CD4-positive, alpha-beta T cell treated with Interleukin-6 at 100 ng/mL for 8 hours (primary cell): ENCODE data around the gene PPM1H.

Experiments used
- DNase-seq: peaks from one replicate; pipeline ENCODE4 v3.0.0-alpha.2; 2020; ENCODE audit warnings: mixed read lengths, low spot score

The PPM1H gene

DNA sequence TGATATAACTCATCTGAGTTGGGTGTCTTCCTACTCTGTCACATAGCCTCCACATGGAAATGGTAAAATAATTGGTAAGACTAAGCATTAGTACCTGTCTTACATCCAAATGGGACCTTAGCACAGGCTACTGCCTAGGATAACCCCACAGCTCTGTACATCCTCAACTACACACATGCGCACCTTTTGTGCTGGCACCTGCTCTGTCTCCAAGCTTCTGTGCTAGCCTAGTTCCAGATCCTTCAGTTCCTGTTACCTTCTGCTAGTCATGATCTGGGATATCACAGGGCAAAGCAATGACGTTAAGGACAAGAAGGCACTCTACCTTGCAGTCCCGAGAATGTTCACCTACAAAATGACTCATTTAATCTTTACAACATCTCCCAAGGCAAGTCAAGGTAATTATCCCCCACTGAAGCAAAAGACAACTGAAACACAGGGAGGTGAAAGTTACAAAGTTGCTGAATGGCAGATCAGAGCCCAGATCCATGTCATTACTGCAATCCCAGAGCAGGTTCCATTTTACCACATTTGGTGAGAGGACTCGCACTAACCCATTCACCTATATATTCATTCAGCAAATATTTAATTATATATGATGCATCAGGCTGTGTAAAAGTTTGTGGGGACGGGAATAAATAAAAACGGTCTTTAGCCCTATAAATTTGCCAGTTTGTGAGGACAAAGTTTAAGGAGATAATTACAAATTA, 61.7 kb downstream of the PPM1H start:
- DNase-seq = no peak

DNA sequence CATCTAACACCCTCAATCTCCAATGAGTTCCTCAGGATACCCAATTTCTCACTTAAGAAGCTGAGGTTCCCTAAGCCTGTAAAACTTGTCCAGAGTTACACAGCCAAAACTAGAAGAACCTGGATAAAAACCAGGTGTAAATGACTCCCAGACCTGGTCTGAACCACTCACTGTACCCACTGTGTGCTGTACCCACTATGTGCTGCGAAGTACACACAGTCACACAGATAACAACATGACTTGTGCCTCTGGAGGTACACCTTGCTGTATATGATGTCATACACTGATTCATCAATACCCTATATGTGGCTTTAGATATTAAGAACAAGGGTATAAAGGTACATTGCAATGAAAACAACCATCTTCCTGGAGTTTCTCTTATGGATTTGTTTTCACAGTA, 66.1 kb downstream of the PPM1H start:
- no peak for DNase-seq

DNA sequence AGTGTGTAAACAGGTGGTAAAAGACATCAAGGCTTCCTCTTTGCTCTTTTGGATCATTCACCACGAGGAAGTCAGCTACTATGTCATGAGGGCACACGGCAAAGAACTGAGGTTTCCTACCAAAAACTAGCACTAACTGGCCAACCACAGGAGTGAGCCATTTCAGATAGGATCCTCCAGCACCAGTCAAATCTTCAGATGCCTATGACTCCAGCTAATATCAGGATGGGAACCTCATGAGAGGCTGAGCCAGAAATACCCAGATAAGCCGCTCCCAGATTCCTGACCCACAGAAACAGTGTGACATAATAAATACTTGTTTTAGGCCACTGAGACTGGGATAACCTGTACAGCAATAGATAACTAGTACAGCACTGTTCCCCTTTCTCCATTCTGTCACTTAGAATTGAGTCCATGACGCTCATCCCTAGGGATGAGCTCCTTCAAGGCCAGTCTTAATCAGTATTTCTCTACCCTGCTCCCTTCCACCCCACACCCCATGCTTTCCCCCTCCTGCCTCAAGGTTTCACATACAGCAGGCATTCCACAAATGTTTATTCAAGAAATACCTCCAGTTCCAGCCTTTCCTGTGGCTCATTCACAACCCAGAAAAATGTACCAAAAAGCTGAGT, 68.4 kb downstream of the PPM1H start:
- no peak for DNase-seq

DNA sequence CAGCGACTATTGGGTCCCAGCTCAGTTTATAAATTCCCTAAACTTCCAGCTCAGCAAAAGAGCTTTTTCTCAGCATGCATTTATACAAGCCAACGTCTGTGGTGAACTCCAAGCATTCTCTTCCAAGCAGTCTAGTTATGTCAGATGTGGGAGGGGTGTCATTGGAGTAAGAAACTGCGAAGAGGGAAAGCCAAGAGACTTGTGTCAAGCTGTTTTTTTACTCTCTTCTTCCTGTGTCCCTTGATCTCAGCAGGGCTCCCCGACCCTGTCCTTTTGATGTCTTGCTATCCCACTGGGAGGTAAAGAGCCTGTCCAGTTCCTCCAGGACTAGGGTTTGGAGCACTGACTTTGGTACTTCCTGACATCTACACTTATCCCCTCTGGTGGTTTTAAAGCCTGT, 69.0 kb downstream of the PPM1H start:
- no peak for DNase-seq

DNA sequence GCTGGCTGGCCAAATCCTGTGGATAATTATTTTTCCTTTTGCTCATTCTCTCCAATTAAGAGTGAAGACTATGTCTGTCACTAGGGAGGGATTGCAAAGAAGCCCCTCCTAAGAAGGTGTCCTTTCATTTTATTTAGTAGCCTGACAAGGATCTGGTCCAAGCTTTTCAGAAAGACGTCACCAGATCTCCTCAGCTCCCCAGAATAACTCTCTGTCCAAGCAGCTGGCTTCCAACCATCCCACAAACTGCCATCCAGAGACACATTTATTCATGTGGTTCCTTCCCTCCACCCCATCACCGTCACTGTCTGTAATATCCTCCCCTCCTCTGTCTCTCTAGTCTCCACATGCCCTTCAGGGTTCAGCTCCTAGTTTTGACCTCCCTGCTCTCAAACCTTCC, 69.9 kb downstream of the PPM1H start:
- no peak for DNase-seq

DNA sequence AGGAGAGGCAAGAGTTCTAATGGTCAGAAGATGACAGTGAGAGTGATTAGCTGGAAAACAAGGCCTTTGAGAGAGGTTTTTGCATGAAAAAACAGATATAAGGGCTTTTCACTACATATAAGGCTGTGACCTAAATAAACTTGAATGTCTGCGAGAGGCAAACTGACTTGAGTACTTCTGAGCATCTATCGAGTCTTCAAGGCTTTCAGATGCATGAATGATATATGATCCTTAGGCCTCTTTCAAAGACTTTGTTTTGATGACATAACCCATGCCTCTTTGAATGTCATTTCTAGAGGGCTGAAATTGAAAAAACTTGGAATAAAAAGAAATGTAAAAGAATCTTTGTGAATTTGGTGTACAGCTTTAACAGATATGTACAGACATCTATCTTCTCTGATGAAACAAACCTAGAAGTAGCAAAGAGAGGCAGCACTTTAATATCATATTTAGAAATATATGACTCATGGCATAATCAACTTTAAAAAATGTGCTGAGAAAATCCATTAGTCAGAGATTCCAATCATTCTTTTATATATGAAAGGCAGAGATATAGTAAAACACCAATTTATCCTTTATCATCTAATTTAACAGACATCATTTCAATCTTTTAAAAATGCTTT, 72.6 kb downstream of the PPM1H start:
- no peak for DNase-seq

DNA sequence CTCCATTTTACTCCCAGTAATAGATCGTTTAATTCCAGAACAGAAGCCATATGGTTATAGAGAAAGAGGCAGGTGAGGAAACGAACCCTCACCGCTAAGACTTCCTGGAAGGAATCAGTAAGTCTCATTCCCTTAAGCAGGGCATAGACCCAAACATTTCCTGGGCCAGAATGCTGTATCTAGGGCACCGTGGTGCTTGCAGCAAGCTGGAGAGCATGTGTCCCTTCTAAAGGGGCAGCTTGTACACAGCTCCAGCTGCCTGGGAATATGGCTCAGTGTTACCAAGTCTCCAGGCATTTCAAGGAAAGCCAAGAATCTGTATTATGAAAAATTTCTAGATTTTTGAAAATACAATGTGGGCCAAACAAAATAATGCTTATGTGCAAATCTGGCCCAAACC, 73.4 kb downstream of the PPM1H start:
- DNase-seq = no peak

DNA sequence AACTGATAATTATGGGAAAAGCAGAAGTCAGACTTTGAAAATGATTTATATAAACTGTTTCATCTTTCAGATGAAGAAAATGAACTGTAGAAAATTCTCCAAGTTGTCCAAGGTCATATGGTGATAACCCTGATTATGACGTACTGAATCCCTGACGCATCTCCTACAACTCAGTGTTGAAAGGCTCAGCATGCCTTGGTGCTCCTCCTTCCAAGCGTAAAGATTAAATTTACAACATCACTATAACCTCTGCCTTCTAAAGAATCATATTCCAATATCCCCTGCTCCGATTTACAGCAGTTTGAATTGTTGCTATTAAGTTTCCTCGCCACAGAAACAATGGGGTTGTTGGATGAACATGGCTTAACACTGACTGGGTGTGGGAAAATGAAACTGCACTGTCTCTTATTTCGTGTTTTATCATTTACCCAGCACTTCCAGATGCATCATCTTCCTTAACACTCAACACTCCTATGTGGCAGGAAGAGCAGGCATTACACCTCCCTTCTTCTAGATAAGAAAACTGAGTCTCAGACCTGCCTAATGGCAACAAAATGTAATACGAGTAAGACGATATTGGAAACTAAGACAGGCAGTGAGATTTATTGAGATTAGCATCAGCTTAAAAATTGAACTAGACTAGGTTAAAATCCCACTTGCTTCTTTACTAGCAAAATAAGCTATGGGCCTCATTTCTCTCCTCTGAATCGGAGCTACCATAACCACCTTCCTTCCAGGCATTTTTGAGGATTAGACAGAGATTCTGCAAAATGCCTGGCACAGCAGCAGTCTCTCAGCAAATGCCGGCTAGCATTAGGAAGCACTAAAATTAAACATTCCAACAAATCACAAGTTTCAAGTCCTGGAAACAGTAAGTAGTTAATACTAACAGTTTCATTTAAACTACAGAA, 74.2 kb downstream of the PPM1H start:
- DNase-seq = no peak

DNA sequence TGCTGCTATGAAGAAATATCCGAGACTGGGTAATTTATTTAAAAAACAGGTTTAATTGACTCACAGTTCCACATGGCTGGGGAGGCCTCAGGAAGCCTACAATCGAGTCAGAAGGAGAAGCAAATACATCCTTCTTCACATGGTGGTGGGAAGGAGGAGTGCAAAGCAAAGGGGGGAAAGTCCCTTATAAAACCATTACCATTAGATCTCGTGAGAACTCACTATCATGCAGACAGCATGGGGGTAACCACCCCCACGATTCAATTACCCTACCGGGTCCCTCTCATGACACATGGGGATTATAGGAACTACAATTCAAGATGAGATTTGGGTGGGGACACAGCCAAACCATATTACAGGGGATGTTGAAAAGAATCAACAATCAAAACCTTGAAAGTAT, 74.9 kb downstream of the PPM1H start:
- DNase-seq = no peak

DNA sequence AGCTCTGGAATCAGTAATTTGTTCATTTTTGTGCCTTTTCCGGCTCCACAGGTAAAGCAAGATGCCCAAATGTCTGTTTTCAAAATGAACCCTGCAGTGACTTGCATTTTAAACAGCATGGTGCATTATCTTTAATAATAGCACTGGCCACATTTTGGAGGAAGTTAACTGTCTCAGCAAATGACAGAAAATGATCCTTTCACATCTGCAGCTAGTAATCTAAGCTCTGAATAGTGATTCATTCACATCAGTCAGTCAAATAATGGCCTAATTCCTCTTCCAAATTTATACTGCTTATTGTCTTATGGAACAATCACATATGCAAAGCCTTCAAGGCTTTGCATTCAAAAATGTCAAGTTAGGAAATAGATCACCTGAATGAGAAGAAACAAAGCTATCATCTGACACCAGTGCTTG, 75.6 kb downstream of the PPM1H start:
- DNase-seq = no peak

DNA sequence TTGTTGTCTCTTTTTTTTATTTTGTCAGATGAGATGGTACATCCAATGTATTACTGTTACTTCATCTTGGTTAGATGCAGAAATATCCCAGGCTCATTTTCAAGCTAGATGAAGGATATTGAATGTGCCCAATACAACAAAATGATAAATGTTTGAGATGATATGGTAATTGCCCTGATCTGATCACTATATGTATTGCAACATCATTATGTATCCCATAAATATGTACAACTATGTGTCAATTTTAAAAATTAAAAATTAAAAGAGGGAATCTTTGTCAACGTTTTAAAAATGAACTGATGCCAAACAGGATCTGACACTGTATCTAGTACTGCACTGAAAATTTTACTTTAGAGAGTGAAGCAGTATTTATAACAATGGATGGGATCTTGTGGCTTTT, 78.5 kb downstream of the PPM1H start:
- DNase-seq = no peak

DNA sequence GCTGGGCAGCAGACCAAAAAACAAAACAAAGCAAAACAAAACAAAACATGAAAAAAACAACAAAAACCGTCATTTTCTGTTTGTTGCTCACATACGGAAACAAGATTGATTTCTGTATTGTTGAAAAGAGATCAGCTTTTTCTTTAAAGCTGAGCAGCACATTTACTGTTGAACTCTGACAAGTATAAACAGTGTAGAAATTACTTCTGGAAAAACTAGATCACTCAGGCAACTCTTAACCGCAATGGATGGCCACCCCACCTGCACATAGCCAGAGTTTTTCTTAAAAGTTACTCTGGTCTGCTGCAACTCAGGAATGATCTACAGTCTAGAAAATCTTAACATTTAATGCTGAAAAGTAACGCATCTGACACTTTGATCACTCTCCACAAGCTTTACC, 80.9 kb downstream of the PPM1H start:
- no peak for DNase-seq

DNA sequence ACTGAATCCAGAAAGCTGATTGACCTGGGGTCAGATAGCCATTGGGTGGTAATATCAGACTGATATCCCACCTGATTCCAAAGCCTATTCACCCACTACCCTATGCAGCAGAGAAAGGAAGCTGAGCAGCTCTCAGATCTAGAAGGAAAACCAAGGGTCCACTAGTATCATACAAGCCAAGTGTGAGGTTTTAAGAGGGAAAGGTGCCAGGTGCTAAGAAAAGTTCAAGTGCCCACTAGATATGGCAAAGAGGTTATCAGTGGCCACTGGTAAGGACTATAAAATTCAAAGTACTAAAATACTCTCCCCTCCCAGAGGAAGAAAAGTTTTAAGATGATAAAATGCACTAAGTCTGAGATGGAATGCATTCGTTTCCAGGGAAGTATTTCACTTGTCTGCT, 85.6 kb downstream of the PPM1H start:
- DNase-seq = no peak

DNA sequence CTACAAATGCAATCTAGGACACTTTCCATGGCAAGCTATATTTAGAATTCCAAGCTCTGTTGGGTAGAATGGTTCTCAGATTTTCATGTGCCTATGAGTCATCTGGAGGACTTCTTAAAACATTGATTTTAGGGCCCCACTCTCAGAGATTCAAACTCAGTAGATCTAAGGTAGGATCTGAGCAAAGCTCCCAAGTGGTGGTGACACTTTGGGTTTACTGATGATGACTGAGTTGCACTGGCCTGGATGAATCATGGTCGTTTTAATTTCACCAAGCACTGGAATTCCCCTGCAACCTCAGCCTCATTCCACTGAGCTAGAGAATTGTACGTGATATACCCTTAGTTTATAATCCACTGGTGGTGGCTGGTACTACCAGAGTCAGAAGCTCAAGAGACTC, 86.5 kb downstream of the PPM1H start:
- DNase-seq = no peak

DNA sequence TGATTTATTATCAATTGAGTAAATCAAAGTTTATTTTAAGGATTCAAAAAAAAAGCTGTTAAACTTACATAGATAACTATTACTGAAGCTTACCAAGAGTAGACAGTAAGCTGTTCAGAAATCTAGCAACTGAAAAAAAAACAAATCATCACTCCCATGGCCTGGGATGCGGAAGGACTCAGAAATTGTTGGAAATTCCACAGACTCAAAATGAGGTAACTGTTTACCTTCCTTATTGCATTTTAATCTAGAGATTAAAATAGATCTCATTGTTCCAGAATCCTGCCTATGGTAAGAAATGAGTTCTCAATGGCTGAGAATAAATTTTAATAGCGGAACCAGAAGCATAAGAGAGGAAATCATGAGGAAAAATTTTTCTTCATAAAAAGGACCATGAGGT, 87.2 kb downstream of the PPM1H start:
- DNase-seq = no peak

DNA sequence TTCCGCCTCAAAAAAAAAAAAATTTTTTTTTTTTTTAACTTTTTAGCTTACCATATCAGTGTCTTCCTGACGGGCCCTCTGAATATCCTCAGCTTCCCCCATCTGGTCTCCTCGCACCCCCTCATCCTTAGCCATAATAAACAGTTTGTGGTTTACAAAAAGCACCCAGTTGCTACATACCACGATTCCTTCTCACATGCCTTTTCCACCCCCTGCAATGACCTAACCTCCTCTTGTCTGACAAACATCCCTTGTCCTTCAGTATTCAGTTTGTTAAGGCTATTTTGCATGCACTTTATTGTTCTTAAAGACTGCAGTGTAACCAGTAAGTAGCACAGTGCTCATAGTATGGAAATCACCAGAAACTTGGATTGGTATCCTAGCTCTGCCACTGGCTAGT, 88.5 kb downstream of the PPM1H start:
- no peak for DNase-seq

DNA sequence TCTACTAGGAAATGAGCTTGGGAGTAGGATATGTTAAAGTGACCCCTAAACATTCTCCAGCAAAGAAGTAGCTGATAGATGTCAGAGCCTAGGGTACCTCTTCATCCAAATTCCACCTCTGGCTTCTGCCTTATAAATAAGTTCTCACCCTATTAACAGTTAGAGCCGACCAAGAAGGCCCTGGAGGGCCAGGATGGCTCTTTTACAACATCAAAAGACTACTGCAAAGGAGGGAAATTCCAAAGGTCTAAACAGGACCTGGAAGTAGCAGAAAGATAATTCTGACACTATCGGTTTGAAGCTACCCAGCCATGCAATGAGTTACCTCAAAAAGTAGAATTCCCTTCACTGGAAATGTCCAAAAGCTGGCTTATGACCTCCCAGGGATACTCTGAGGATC, 90.0 kb downstream of the PPM1H start:
- no peak for DNase-seq

DNA sequence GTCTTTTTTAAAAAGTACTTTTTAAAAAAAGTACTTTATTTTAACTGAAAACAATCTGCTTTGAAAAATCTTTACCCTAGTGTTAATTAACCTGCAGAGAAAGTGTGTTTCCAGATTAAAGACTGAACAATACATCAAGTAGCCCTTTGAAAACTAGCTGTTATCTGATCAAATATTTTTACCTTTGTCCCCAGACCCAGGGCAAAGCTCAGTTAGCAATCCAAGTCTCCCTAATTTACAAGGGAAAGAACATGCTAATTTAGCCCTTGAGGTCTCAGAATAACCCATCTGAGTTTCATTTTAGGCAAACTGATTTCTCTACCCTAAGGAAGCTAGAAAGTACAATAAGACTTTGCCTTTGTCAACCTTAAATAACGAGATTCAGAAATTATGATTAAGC, 91.2 kb downstream of the PPM1H start:
- no peak for DNase-seq

DNA sequence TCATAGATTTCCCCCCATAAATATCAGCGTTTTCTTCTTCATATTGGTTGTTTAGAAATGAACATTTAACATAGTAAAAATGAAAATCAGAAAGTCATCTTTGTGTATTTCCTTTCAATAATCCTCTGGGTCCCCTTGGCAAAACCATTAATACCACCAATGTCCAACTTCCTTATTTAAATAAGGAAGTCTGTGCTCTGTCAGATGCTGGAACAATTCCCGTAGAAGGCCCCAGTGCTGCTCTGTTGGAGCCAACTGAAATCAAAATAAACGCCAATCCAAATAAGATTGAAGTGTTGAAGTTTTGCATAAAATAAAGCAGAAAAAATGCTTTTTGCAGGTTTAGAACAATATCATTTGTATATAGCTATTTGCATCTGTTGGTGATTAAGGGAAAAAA, 93.1 kb downstream of the PPM1H start:
- no peak for DNase-seq

DNA sequence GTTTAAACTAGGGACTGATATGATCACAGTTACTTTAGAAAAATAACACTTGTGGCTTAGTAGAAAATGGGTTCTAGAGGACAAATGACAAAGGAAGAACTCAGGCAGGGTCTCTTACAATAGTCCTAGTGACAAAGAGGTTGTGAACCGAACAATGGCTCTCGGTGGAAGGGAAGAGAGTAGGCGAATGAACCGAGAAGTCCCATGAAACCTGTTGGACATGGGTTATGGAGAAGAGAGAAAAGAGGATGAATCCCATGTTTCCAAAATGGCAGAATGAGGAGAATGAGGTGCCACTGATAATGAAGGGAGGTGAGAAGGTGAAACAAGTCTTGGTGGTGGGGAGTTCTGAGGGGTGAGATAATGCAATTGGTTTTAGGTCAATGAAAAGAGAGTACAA, 94.1 kb downstream of the PPM1H start:
- no peak for DNase-seq

DNA sequence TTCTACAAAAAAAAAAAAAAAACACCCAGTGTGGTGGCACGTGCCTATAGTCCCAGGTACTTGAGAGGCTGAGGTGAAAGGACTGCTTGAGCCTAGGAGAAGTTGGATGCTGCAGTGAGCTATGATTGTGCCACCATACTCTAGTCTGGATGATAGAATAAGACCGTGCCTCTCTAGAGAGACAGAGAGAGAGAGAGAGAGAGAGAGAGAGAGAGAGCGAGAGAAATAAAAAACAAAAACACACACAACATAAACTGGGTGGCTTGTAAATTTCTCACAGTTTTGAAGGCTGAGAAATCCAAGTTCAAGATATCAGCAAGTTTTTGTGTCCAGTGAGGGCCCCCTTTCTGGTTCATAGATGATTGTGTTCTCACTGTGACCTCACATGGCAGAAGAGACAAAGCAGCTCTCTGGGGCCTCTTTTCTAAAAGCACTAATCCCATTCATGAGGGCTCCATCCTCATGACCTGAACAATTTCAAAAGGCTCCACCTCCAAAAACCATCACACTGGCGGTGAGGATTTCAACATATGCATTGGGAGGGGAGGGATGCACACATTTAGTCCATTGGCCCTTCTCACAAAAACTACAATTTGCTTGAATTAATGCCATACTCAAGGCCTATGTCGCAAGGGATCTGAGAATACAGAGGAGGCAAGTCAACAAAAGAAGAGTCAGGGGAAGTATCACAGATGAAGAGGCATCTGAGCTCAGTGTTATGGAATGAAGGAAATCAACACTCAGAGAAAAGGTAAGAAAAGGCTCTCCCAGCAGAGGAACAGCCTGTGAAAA, 94.9 kb downstream of the PPM1H start:
- DNase-seq = no peak
